HepG2 (cell line): ENCODE data around the gene SLC15A1.

Source experiments
- CTCF ChIP-seq: sonication (generic); formaldehyde crosslinking; IDR thresholded peaks from 2 replicates; pipeline ENCODE4 v1.5.0; 2020; ENCODE audit warnings: mild to moderate bottlenecking, missing genetic modification reagents, moderate library complexity
- POLR2A ChIP-seq, 2 experiments: IDR thresholded peaks; 2 replicates each; pipeline ENCODE4 v1.6.1; 2011; ENCODE audit warnings: low read depth in 2 of 2, low read length in 2 of 2, mild to moderate bottlenecking in 1 of 2, moderate library complexity in 1 of 2; ENCODE audit not compliant: insufficient read depth in 1 of 2
- POLR2G ChIP-seq: fragments of 200-400 bp; formaldehyde crosslinking; IDR thresholded peaks from 2 replicates; pipeline ENCODE4 v1.6.1; 2018; ENCODE audit warnings: mild to moderate bottlenecking, low read depth, low read length, moderate library complexity
- SALL2 ChIP-seq: sonication (generic); formaldehyde crosslinking; IDR thresholded peaks from 2 replicates; pipeline ENCODE4 v1.8.1; 2023; ENCODE audit warnings: mild to moderate bottlenecking, missing genetic modification reagents, inconsistent platforms
- SRSF1 ChIP-seq: fragments of 200-400 bp; formaldehyde crosslinking; optimal IDR thresholded peaks from 2 replicates; pipeline ENCODE3; 2017; ENCODE audit warnings: mild to moderate bottlenecking, low read depth, low read length, moderate library complexity
- SYNCRIP ChIP-seq: fragments of 200-400 bp; formaldehyde crosslinking; IDR thresholded peaks from 2 replicates; pipeline ENCODE4 v1.6.1; 2018; ENCODE audit warnings: mild to moderate bottlenecking, low read depth, low read length; ENCODE audit not compliant: insufficient read depth
- TBP ChIP-seq: sonication (generic); formaldehyde crosslinking; IDR thresholded peaks from 2 replicates; pipeline ENCODE4 v1.5.0; 2020; ENCODE audit warnings: missing genetic modification reagents
- ZNF292 ChIP-seq: sonication (generic); formaldehyde crosslinking; IDR thresholded peaks from 2 replicates; pipeline ENCODE4 v1.8.1; 2022; ENCODE audit warnings: mild to moderate bottlenecking, low read depth, missing genetic modification reagents, borderline replicate concordance
- TF ChIP-seq, protein P1 (sequence below): sonication (generic); formaldehyde crosslinking; IDR thresholded peaks from 2 replicates; pipeline ENCODE4 v1.8.0; 2022; ENCODE audit warnings: missing genetic modification reagents, mild to moderate bottlenecking, inconsistent platforms, borderline replicate concordance

DNA sequence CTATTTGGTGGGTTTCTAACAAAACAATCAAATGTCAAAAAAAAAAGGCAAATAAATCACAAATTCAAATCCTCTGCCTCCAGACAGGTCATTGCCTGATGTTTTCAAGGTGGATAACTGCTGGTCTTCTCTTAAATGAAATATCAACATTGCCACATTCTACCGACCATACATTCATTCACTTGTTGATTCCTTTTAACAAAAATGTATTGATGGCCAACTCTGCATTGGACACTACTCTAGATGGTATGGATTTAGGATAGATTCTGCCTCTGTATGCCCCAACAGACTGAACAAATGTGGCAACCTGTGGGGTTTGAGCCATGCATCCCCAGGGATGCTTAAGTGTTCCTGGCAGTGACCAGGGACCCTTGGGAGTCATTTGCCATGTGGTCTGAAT, 88.0 kb downstream of the SLC15A1 start:
- no peak for TF ChIP-seq SALL2 (CRISPR knock-in tag)
- TF ChIP-seq CTCF (CRISPR knock-in tag): no peak
- TF ChIP-seq POLR2A (IDR thresholded peaks at IDR 0.05; ENCODE audit: insufficient read depth in 1 of 2, low read depth in 2 of 2, low read length in 2 of 2): no peak
- TF ChIP-seq, protein P1, sequence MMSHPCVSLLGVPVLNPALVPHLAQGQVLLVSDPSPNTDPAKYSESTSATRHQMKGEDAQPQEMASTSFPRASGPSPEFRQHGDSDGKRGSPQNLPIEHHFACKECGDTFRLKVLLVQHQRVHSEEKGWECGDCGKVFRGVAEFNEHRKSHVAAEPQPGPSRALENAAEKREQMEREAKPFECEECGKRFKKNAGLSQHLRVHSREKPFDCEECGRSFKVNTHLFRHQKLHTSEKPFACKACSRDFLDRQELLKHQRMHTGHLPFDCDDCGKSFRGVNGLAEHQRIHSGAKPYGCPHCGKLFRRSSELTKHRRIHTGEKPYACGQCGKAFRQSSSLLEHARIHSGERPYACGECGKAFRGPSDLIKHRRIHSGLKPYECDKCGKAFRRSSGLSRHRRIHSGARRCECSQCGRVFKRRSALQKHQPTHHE (CRISPR knock-in tag): no peak
- no peak for TF ChIP-seq ZNF292 (CRISPR knock-in tag)
- TF ChIP-seq SRSF1: no peak
- no peak for TF ChIP-seq SYNCRIP
- TF ChIP-seq POLR2G: no peak
- TF ChIP-seq TBP (CRISPR knock-in tag): no peak
